Esophagus squamous epithelium (tissue), 4 donors: ENCODE data around the gene GP9.

Experiments used
- POLR2A ChIP-seq, 4 donors: fragments of 450-650 bp; IDR thresholded peaks; one replicate each; pipeline ENCODE4 v1.6.1; 2017; ENCODE audit warnings: antibody characterized with exemption in 4 of 4, mild to moderate bottlenecking in 4 of 4, moderate library complexity in 3 of 4
- TF ChIP-seq, protein P1 (sequence below), 6 experiments: fragments of 450-650 bp in 4 of 6; fragments of 200-600 bp in 2 of 6; sonication (generic) in 2 of 6; IDR thresholded peaks; one replicate each; pipeline ENCODE4 v1.5.1; 2016 to 2019; ENCODE audit warnings: antibody characterized with exemption in 6 of 6, mild to moderate bottlenecking in 4 of 6, moderate library complexity in 4 of 6

DNA sequence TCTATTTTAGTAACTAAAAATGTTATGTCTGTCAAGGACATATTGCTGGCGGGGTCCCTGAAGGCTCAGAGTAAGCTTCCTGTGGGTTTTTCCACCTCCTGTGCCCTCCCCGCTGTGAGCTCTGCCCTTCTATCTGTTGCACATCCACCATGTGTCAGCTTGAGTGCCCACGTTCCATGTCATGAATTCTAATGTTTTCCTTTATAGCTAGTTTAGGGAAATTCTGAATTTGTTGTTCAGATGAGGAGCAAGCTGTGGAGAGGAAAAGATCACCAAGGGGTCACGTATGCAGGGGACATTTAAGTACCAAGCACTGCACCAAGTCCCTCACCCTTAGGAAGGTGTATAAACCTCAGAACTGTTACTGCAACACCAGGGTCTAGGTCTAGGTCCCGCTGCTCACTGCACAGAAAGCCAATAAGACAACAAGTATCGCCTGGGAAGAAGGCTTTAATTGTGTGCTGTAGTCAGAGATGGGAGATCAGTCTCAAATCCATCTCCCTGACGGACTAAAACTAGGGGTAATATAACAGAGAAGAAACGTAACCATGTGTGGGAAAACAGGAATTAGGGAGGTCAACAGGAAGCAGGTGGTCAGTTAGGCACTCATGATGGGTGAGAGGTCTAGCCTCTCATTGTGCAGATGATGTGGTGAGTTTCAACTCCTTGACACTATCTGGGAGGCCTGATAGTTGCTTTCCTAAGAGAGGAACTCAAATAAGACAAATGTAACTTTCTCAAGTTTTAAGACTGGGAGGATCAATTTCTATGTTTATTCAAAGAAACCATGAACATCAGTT lies 9.7 kb downstream of the GP9 start:
- TF ChIP-seq, protein P1, sequence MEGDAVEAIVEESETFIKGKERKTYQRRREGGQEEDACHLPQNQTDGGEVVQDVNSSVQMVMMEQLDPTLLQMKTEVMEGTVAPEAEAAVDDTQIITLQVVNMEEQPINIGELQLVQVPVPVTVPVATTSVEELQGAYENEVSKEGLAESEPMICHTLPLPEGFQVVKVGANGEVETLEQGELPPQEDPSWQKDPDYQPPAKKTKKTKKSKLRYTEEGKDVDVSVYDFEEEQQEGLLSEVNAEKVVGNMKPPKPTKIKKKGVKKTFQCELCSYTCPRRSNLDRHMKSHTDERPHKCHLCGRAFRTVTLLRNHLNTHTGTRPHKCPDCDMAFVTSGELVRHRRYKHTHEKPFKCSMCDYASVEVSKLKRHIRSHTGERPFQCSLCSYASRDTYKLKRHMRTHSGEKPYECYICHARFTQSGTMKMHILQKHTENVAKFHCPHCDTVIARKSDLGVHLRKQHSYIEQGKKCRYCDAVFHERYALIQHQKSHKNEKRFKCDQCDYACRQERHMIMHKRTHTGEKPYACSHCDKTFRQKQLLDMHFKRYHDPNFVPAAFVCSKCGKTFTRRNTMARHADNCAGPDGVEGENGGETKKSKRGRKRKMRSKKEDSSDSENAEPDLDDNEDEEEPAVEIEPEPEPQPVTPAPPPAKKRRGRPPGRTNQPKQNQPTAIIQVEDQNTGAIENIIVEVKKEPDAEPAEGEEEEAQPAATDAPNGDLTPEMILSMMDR (IDR thresholded peaks at IDR 0.05) = no peak
- TF ChIP-seq POLR2A (IDR thresholded peaks at IDR 0.05) = no peak
